Fibroblast of lung (primary cell): ENCODE results near the gene PYGB. TPM values are rescaled to one million over a fixed set of nuclear protein-coding genes. Genes with fewer than 3 reads are reported as not detected.

Source experiments
- DNase-seq, 2 donors: peaks; one replicate each; pipeline versions ENCODE4 v3.0.0 to v3.0.0-alpha.2; 2010; ENCODE audit warnings: low read depth in 2 of 2
- H2AFZ ChIP-seq: 2 replicates; pipeline ENCODE4 v1.5.1; 2012; ENCODE audit warnings: low read length, control low read depth, inconsistent platforms
- H3K27ac ChIP-seq: 2 replicates; pipeline ENCODE4 v1.5.1; 2011; ENCODE audit warnings: low read length, control low read depth; ENCODE audit not compliant: insufficient read depth
- H3K27me3 ChIP-seq: 2 replicates; pipeline ENCODE4 v1.5.1; 2011; ENCODE audit warnings: mild to moderate bottlenecking, low read length; ENCODE audit not compliant: control insufficient read depth, insufficient read depth
- H3K36me3 ChIP-seq: 2 replicates; pipeline ENCODE4 v1.5.1; 2011; ENCODE audit warnings: low read length; ENCODE audit not compliant: control insufficient read depth, insufficient read depth
- H3K4me1 ChIP-seq: 2 replicates; pipeline ENCODE4 v1.5.1; 2011; ENCODE audit warnings: low read length; ENCODE audit not compliant: control insufficient read depth, insufficient read depth; ENCODE audit errors: extremely low read depth
- H3K4me2 ChIP-seq: 2 replicates; pipeline ENCODE4 v1.5.1; 2011; ENCODE audit warnings: low read length, control low read depth; ENCODE audit not compliant: insufficient read depth; ENCODE audit errors: extremely low read depth
- H3K4me3 ChIP-seq, 4 experiments: fragments of 200-600 bp in 1 of 4; sonication (generic) in 1 of 4; replicated peaks in 1 of 4; 2 replicates each; pipeline ENCODE4 v1.5.1; 2011 to 2016; ENCODE audit warnings: low read length in 4 of 4, low read depth in 3 of 4, mild to moderate bottlenecking in 3 of 4, control low read depth in 2 of 4, inconsistent platforms in 1 of 4, mixed read lengths in 1 of 4; ENCODE audit not compliant: insufficient read depth in 1 of 4; ENCODE audit errors: control extremely low read depth in 1 of 4
- H3K79me2 ChIP-seq: 2 replicates; pipeline ENCODE4 v1.5.1; 2012; ENCODE audit warnings: mild to moderate bottlenecking, low read length, inconsistent platforms; ENCODE audit not compliant: control insufficient read depth, insufficient read depth
- H3K9ac ChIP-seq: 2 replicates; pipeline ENCODE4 v1.5.1; 2011; ENCODE audit warnings: mild to moderate bottlenecking, low read length, control low read depth; ENCODE audit not compliant: insufficient read depth
- H3K9me3 ChIP-seq: 2 replicates; pipeline ENCODE4 v1.5.1; 2012; ENCODE audit warnings: low read depth, low read length; ENCODE audit not compliant: control insufficient read depth, insufficient read depth
- H4K20me1 ChIP-seq: 2 replicates; pipeline ENCODE4 v1.5.1; 2011; ENCODE audit warnings: low read length; ENCODE audit not compliant: control insufficient read depth, insufficient read depth; ENCODE audit errors: extremely low read depth
- CTCF ChIP-seq, 2 donors: IDR thresholded peaks in 1 of 2; conservative IDR thresholded peaks in 1 of 2; 1 replicate in 1 of 2; 2 replicates in 1 of 2; pipeline ENCODE4 v1.5.1; 2011 to 2012; ENCODE audit warnings: low read length in 2 of 2, control low read depth in 1 of 2, inconsistent platforms in 1 of 2, low read depth in 1 of 2, mild to moderate bottlenecking in 1 of 2
- EZH2 ChIP-seq: IDR thresholded peaks from 2 replicates; pipeline ENCODE4 v1.5.1; 2012; ENCODE audit warnings: low read length, control low read depth, mild to moderate bottlenecking; ENCODE audit errors: missing control alignments
- polyA plus RNA-seq, 2 donors: library from polyadenylated mRNA; depleted of rRNA in 1 of 2; stranded (reverse) in 1 of 2; unstranded in 1 of 2; fragments of >200 nt; gene quantifications; 2 replicates each; pipeline ENCODE4 v1.2.1, GENCODE V29; 2011 to 2012; ENCODE audit warnings: missing spikeins in 1 of 2
- total RNA-seq: library from RNA; depleted of rRNA; stranded (reverse); fragments of >200 nt; gene quantifications from 2 replicates; pipeline ENCODE4 v1.2.1, GENCODE V29; 2014

The PYGB gene
- total and polyA plus RNA-seq, 2 donors (not counting 1 experiment from before 2014, with no cell fraction given) = 37.0 to 89.5 TPM

DNA sequence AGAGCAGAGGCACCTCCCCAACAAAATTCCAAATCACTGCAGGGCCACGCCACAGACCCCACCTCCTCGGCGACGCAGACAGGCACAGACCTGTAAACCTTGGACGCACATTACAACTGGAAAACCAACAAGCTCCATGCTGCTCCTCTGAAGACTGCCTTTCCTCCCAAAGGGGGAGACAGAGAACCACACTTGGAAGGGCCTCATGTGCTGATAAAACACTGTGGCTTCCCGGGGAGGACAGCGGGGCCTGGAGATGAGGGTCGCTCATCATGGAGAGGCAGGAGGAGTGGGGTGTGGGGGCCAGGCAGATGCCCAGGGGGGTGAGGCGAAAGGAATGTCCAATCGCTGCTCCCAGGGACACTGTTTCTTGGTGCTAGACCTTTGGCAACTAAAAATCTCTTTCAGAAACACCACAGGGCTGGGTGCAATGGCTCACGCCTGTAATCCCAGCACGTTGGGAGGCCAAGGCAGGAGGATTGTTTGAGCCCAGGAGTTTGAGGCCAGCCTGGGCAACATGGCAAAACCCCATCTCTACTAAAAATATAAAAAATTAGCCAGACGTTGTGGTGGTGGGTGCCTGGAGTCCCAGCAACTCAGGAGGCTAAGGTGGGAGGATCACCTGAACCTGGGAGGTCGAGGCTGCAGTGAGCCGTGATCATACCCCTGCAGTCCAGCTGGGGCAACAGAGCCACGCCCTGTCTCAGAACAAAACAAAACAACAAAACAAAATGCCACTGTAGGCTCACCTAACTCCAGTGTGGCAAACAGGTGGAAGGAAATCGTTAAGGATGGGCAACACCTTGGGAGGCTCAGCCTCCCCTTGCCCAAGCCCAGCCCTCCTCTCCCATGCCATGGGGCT lies 88.9 kb downstream of the PYGB start:
- Histone ChIP-seq H3K36me3 (no peaks in the 10 kb centered on the region), H3K79me2 (peaks cover 26% of the 10 kb centered on the region), H2AFZ (no peak overlapping the region), H4K20me1 (no peaks in the 10 kb centered on the region), H3K4me3 (no peak overlapping the region), H3K27me3 (no peaks in the 10 kb centered on the region), H3K9ac (no peak overlapping the region), H3K4me2 (no peak overlapping the region), H3K9me3 (no peaks in the 10 kb centered on the region), H3K4me1 (no peaks in the 10 kb centered on the region), H3K27ac (no peak overlapping the region)
- TF ChIP-seq EZH2 = no peak
- peak; percentile 56 to 57 for TF ChIP-seq CTCF (conservative IDR thresholded peaks at IDR 0.05 in 1 of 2, IDR thresholded peaks at IDR 0.05 in 1 of 2; ENCODE audit: low read depth in 1 of 2, low read length in 2 of 2)
- DNase-seq = peak; percentile 45 to 56

DNA sequence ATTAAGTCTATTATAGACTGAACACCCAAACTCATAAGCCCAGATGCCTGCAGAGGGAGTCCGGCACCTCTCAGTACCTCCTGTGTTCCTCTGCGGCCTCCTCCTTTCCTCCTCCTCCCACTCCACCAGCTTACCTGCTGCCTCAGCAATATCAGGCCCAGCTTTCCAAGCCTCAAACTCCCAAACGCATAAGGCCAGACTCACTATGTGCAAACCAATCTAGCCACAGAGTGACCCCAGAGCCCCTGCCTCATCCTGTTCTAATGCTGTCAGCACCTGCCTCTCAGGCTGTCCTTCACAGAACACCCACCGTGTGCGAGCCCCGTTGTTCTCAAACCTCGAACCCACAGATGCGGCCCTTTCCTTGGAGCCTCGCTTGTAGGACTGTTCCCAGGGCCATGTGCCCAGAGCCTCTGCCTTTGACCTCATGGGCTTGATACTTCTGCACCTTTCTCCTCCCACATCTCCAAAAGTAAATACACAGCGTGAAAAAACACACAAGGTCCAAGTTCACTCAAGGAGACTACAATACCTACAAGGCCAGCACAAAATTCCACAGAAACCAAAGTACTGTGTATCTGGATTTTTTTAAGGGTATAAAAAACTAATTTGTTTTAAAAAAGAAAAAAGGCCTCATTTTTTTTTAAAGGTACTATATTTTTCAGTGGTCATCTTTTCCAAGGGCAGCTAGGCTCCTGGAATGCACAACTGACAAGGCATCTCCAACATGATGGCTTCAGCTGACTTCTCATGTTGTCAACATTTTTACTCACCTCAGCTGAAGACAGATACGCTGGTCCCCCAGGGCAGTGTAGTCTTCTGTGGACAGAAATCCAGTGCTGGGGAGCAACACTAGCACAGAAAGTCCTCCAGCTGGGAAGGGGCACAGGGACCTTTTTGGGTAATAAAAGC lies 90.5 kb downstream of the PYGB start:
- Histone ChIP-seq H3K36me3 (no peaks in the 10 kb centered on the region), H3K4me2 (no peak overlapping the region), H3K27ac (no peak overlapping the region), H3K4me1 (no peaks in the 10 kb centered on the region), H4K20me1 (no peaks in the 10 kb centered on the region), H3K79me2 (peaks cover 41% of the 10 kb centered on the region), H3K9me3 (no peaks in the 10 kb centered on the region), H2AFZ (no peak overlapping the region), H3K4me3 (no peak overlapping the region), H3K27me3 (no peaks in the 10 kb centered on the region), H3K9ac (no peak overlapping the region)
- TF ChIP-seq EZH2 (no peak), CTCF (conservative IDR thresholded peaks at IDR 0.05 in 1 of 2, IDR thresholded peaks at IDR 0.05 in 1 of 2; ENCODE audit: low read depth in 1 of 2, low read length in 2 of 2) (no peak)
- DNase-seq = no peak

- no peak for DNase-seq
- no peak overlapping the region for H3K27ac ChIP-seq
- H3K4me2 ChIP-seq = no peak overlapping the region
- no peak overlapping the region for H3K9ac ChIP-seq
- H3K4me3 ChIP-seq = no peak overlapping the region
- TF ChIP-seq EZH2 = no peak
- no peak for TF ChIP-seq CTCF (conservative IDR thresholded peaks at IDR 0.05 in 1 of 2, IDR thresholded peaks at IDR 0.05 in 1 of 2; ENCODE audit: low read depth in 1 of 2, low read length in 2 of 2)
- H3K79me2 ChIP-seq = peaks cover 52% of the 10 kb centered on the region
- H3K27me3 ChIP-seq = no peaks in the 10 kb centered on the region
- H2AFZ ChIP-seq = no peak overlapping the region
- no peaks in the 10 kb centered on the region for H3K36me3 ChIP-seq
- H3K4me1 ChIP-seq = no peaks in the 10 kb centered on the region
- no peaks in the 10 kb centered on the region for H3K9me3 ChIP-seq
- H4K20me1 ChIP-seq = no peaks in the 10 kb centered on the region
These were observed 91.7 kb downstream of the PYGB start for GRCh38 chr20:25339608-25340007.
